EL (cell line): Measurements from ENCODE around the gene CEP57L1.
A peak's percentile ranks its signal among the peaks of the same experiment; 100 is the strongest.
"Not testable (repeated sequence)": the region's sequence is repeated elsewhere in the genome, so short reads cannot be mapped to it uniquely, and the experiment has no call there.

Source experiments
- DNase-seq: peaks from one replicate; pipeline ENCODE4 v3.0.0-alpha.2; 2016

The CEP57L1 gene

GRCh38 chr6:109179507-109179906 lies 84.2 kb downstream of the CEP57L1 start:
- no peak for DNase-seq

DNA sequence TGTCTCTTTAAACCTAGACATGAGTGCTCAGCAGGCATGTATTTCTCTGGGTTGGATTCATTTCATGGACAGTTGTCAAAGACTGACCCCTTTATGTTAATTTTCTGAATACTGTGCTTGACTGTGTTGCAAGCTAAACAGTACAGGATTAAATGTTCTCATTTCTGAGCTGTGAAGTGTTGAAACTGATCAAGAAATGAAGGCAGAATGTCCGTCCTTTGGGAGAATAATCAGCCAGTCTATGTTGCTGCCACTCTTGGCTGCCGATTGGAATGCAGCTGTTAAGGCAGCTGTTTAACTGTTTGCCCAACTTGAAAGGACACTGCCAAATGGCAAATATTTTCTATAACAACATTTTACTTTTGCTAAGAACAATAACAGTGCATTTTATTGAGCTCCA lies 87.3 kb downstream of the CEP57L1 start:
- no peak for DNase-seq

GRCh38 chr6:109183109-109183650 lies 87.9 kb downstream of the CEP57L1 start:
- no peak for DNase-seq

DNA sequence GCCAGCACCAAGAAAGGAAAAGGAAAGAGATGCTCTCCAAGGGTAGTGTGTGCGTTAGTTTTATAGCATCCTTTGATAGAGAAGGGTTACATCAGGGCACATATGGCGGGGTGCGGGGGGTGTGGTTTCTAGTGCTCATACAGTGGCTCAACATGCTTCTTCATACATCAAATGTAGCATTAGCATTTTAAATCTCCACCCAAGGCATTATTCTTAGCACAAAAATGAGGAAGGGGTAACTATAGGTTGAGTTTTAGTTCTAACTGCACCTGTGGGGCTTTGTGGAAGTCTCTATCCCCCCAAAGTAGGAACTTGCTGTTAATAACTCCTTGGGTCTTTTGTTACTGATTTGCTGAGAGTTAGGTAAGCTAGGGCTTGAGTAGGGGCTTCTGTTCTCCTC lies 89.3 kb downstream of the CEP57L1 start:
- DNase-seq: no peak

GRCh38 chr6:109186012-109186411 lies 90.7 kb downstream of the CEP57L1 start:
- DNase-seq: no peak

- peak; percentile 21 for DNase-seq
Measured at GRCh38 chr6:109187399-109188114, 92.2 kb downstream of the CEP57L1 start.

DNA sequence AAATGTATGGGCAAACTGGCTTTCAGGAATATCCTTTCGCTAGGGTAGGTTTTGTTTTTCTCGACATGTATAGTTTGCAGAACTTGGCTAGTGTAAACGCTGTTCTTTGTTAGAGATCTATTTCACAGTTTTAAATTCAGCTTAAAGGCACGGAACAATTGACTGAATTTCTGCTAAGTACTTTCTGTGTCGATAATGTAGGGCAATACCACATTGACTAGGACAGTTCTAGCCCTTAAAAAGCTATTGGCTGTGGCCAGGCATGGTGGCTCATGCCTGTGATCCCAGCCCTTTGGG lies 92.8 kb downstream of the CEP57L1 start:
- DNase-seq: no peak

- DNase-seq: not testable (repeated sequence)
Measured at GRCh38 chr6:109191368-109191767, 96.1 kb downstream of the CEP57L1 start.

GRCh38 chr6:109192865-109193264 lies 97.6 kb downstream of the CEP57L1 start:
- no peak for DNase-seq

DNA sequence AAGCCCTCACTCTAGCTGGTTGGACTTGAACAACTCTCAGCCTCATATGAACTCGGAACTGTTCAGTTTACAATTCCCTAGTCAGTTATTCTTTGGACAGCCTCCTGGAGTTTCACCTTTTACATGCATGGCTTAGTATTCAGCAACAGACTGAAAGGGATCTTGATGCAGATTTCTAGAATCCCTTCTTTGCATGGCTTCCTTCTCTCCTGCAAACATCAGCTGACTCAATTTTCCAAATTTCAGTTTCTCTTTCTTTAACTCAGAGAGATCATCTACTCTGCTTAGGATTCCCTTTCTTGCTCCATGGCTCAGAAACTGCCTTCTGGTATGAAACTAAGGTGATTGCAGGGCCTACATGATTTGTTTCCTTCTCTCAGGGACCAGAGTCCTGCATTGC lies 99.6 kb downstream of the CEP57L1 start:
- DNase-seq: no peak

DNA sequence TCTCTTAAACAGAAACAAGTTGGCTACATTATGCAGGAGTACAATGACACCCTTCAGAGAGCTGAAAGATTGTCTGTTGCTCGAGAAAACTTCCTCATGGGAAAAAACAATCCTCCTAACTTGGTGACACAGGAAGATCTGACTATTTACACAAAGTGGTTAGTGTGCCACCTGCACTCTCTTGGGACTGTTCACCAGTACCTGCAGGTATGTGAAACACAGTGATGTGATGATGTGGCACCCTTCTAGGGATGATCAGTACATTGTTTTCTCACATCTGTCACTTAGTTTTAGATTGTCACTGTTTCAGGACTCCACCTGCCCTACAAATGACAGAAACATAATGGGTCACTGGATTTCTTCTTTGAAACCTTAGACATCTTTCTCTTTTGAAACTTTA lies 101.8 kb downstream of the CEP57L1 start:
- DNase-seq: no peak

GRCh38 chr6:109202409-109203264 lies 107.3 kb downstream of the CEP57L1 start:
- DNase-seq: peak; percentile 6

DNA sequence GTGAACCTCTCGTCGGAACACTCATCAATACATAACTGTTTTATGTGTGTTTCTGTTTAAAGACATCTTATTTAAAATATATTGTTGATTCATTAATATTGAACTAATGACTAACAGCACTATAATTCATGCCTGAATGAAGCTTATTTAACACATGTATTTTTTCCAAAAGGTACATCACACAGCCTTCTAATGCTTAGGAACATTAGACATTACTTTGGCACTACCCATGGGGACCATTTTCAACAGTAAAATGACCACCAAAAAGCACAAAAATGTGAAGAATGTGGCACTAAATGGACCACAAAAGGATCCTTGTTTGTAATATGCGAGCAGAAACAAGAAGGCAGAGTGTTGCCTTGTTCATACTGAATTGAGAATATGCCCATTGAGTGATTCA lies 109.2 kb downstream of the CEP57L1 start:
- no peak for DNase-seq

DNA sequence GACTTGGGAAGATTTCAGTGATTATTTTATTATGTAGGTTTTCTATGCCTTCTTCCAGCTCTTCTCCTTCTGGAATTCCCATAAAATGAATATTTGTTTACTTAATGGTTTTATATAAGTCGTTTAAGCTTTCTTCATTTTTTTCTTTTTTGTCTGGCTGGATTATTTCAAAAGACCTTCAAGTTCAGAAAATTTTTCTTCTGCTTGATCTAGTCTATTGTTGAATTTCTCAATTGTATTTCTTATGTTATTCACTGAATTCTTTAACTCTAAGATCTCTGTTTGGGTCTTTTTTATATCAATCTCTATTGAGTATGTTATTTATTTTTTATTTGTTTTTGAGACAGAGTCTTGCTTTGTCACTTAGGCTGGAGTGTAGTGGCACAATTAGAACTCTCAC lies 117.4 kb downstream of the CEP57L1 start:
- no peak for DNase-seq
